Measurements from ENCODE around the gene TMEM60.
"Not testable (repeated sequence)": the region's sequence is repeated elsewhere in the genome, so short reads cannot be mapped to it uniquely, and the experiment has no call there.

TMEM60 gene

GRCh38 chr7:77784426-77784825 lies 13.8 kb downstream of the TMEM60 start:
- DNase-seq = peak; percentile 32
- in situ Hi-C loops (cut with MboI; ENCODE audit: low pct_unique_long_range_greater_than_20kb, low sequenced_read_pairs) = not testable (repeated sequence)

GRCh38 chr7:77783545-77783944 lies 14.7 kb downstream of the TMEM60 start:
- in situ Hi-C loops (cut with MboI; ENCODE audit: low pct_unique_long_range_greater_than_20kb, low sequenced_read_pairs) = no loop called here
- DNase-seq = no peak

GRCh38 chr7:77783111-77783510 lies 15.1 kb downstream of the TMEM60 start:
- DNase-seq = no peak
- in situ Hi-C loops (cut with MboI; ENCODE audit: low pct_unique_long_range_greater_than_20kb, low sequenced_read_pairs) = no loop called here

GRCh38 chr7:77782383-77782782 lies 15.9 kb downstream of the TMEM60 start:
- in situ Hi-C loops (cut with MboI; ENCODE audit: low pct_unique_long_range_greater_than_20kb, low sequenced_read_pairs) = no loop called here
- no peak for DNase-seq

- DNase-seq = no peak
- in situ Hi-C loops (cut with MboI; ENCODE audit: low pct_unique_long_range_greater_than_20kb, low sequenced_read_pairs) = no loop called here
Observed at GRCh38 chr7:77778535-77778934, 19.7 kb downstream of the TMEM60 start.

GRCh38 chr7:77771901-77772300 lies 26.3 kb downstream of the TMEM60 start:
- DNase-seq = no peak
- in situ Hi-C loops (cut with MboI; ENCODE audit: low pct_unique_long_range_greater_than_20kb, low sequenced_read_pairs) = no loop called here

GRCh38 chr7:77770316-77770715 lies 27.9 kb downstream of the TMEM60 start:
- no peak for DNase-seq
- in situ Hi-C loops (cut with MboI; ENCODE audit: low pct_unique_long_range_greater_than_20kb, low sequenced_read_pairs) = no loop called here

GRCh38 chr7:77766801-77767605 lies 31.2 kb downstream of the TMEM60 start:
- in situ Hi-C loops (cut with MboI; ENCODE audit: low pct_unique_long_range_greater_than_20kb, low sequenced_read_pairs) = no loop called here

GRCh38 chr7:77765906-77766800 lies 32.1 kb downstream of the TMEM60 start:
- DNase-seq = no peak
- in situ Hi-C loops (cut with MboI; ENCODE audit: low pct_unique_long_range_greater_than_20kb, low sequenced_read_pairs) = no loop called here

More at GRCh38 chr7:77766801-77767605, 31.2 kb downstream of the TMEM60 start:
- no peak for DNase-seq

GRCh38 chr7:77765481-77765880 lies 32.8 kb downstream of the TMEM60 start:
- DNase-seq = no peak
- in situ Hi-C loops (cut with MboI; ENCODE audit: low pct_unique_long_range_greater_than_20kb, low sequenced_read_pairs) = no loop called here

- no peak for DNase-seq
- in situ Hi-C loops (cut with MboI; ENCODE audit: low pct_unique_long_range_greater_than_20kb, low sequenced_read_pairs) = no loop called here
Observed at GRCh38 chr7:77760809-77761453, 37.3 kb downstream of the TMEM60 start.

GRCh38 chr7:77759294-77759889 lies 38.8 kb downstream of the TMEM60 start:
- in situ Hi-C loops (cut with MboI; ENCODE audit: low pct_unique_long_range_greater_than_20kb, low sequenced_read_pairs) = no loop called here
- DNase-seq = peak; percentile 79

- in situ Hi-C loops (cut with MboI; ENCODE audit: low pct_unique_long_range_greater_than_20kb, low sequenced_read_pairs) = no loop called here
- DNase-seq = no peak
Observed at GRCh38 chr7:77757589-77757988, 40.6 kb downstream of the TMEM60 start.

- no peak for DNase-seq
- in situ Hi-C loops (cut with MboI; ENCODE audit: low pct_unique_long_range_greater_than_20kb, low sequenced_read_pairs) = no loop called here
Observed at GRCh38 chr7:77753173-77753572, 45.1 kb downstream of the TMEM60 start.

- in situ Hi-C loops (cut with MboI; ENCODE audit: low pct_unique_long_range_greater_than_20kb, low sequenced_read_pairs) = no loop called here
- DNase-seq = peak; percentile 94
Observed at GRCh38 chr7:77752016-77752415, 46.2 kb downstream of the TMEM60 start.

- no peak for DNase-seq
- in situ Hi-C loops (cut with MboI; ENCODE audit: low pct_unique_long_range_greater_than_20kb, low sequenced_read_pairs) = no loop called here
Observed at GRCh38 chr7:77747718-77748117, 50.5 kb downstream of the TMEM60 start.

- in situ Hi-C loops (cut with MboI; ENCODE audit: low pct_unique_long_range_greater_than_20kb, low sequenced_read_pairs) = no loop called here
- no peak for DNase-seq
Observed at GRCh38 chr7:77747178-77747577, 51.1 kb downstream of the TMEM60 start.

- DNase-seq = no peak
- in situ Hi-C loops (cut with MboI; ENCODE audit: low pct_unique_long_range_greater_than_20kb, low sequenced_read_pairs) = no loop called here
Observed at GRCh38 chr7:77746824-77747165, 51.4 kb downstream of the TMEM60 start.

GRCh38 chr7:77746164-77746823 lies 51.9 kb downstream of the TMEM60 start:
- in situ Hi-C loops (cut with MboI; ENCODE audit: low pct_unique_long_range_greater_than_20kb, low sequenced_read_pairs) = no loop called here
- no peak for DNase-seq

Data from KBM-7 (cell line).